Thyroid gland (tissue), 4 donors: ENCODE measurements around the gene COL9A3.

Experiments used
- CTCF ChIP-seq, 6 experiments: fragments of 200-600 bp in 3 of 6; fragments of 450-650 bp in 3 of 6; sonication (generic) in 3 of 6; IDR thresholded peaks; one replicate each; pipeline ENCODE4 v1.5.1; 2016 to 2019; ENCODE audit warnings: antibody characterized with exemption in 6 of 6, mild to moderate bottlenecking in 2 of 6, inconsistent platforms in 1 of 6, moderate library complexity in 1 of 6
- POLR2A ChIP-seq, 2 donors: fragments of 450-650 bp; IDR thresholded peaks; one replicate each; pipeline ENCODE4 v1.6.1; 2017; ENCODE audit warnings: antibody characterized with exemption in 2 of 2, mild to moderate bottlenecking in 2 of 2, moderate library complexity in 1 of 2

GRCh38 chr20:62845416-62846160 is 28.7 kb downstream of the COL9A3 start:
- no peak for TF ChIP-seq CTCF (IDR thresholded peaks at IDR 0.05)
- TF ChIP-seq POLR2A (IDR thresholded peaks at IDR 0.05): no peak
